Measurements from ENCODE around the gene MMP15. TPM values are rescaled to one million over a fixed set of nuclear protein-coding genes. Genes with fewer than 3 reads are reported as not detected.

The MMP15 gene
- total and polyA plus RNA-seq, 2 of the 4 experiments (the other 2 are of a cell fraction): 0.18 to 0.56 TPM

- H2BK15ac ChIP-seq (ENCODE audit: low read depth, low read length): no peak overlapping the region
- H4K20me1 ChIP-seq (ENCODE audit: insufficient read depth, low read length): peaks cover 23% of the 10 kb centered on the region
- H2AK5ac ChIP-seq (ENCODE audit: low read depth, low read length): no peak overlapping the region
- H3K4me3 ChIP-seq (ENCODE audit: insufficient read depth, low read depth, low read length): no peak overlapping the region
- peaks cover 34% of the 10 kb centered on the region; the same call in 1 of the 2 replicates for H3K36me3 ChIP-seq (ENCODE audit: control insufficient read depth, insufficient read depth, low read length)
- no peak overlapping the region for H2BK5ac ChIP-seq (ENCODE audit: low read depth, low read length, poor library complexity, severe bottlenecking)
- H3K27me3 ChIP-seq (ENCODE audit: control insufficient read depth, insufficient read depth, low read length): no peaks in the 10 kb centered on the region
- no peak overlapping the region for H3K23ac ChIP-seq (ENCODE audit: low read depth, low read length)
- H4K91ac ChIP-seq (ENCODE audit: insufficient read depth, low read depth, low read length): no peak overlapping the region
- H3K9ac ChIP-seq (ENCODE audit: low read depth, low read length): no peak overlapping the region
- ATAC-seq (ENCODE audit: low read depth) (no peak), DNase-seq (no peak)
- H3K4ac ChIP-seq (ENCODE audit: low read depth, low read length): no peak overlapping the region
- H3K27ac ChIP-seq (ENCODE audit: insufficient read depth, low read length): no peak overlapping the region
- no peaks in the 10 kb centered on the region for H3K9me3 ChIP-seq (ENCODE audit: control insufficient read depth, insufficient read depth, low read length)
- H4K8ac ChIP-seq (ENCODE audit: low read depth in 2 of 2, low read length in 2 of 2): no peak overlapping the region
- TF ChIP-seq CTCF (conservative IDR thresholded peaks at IDR 0.05; ENCODE audit: low read depth, low read length) (no peak), POLR2A (IDR thresholded peaks at IDR 0.05; ENCODE audit: low read depth, low read length) (no peak), RCOR1 (IDR thresholded peaks at IDR 0.05; ENCODE audit: insufficient replicate concordance, low read length) (no peak), MAZ (IDR thresholded peaks at IDR 0.05; ENCODE audit: borderline replicate concordance, low read depth, low read length) (no peak), RAD21 (IDR thresholded peaks at IDR 0.05; ENCODE audit: low read length) (no peak), ELK1 (IDR thresholded peaks at IDR 0.05; ENCODE audit: borderline replicate concordance, low read depth, low read length) (no peak), RFX5 (IDR thresholded peaks at IDR 0.05; ENCODE audit: low read depth, low read length) (no peak), FOS (IDR thresholded peaks at IDR 0.05; ENCODE audit: low read depth, low read length) (no peak), BHLHE40 (IDR thresholded peaks at IDR 0.05; ENCODE audit: low read depth, low read length) (no peak), USF2 (IDR thresholded peaks at IDR 0.05; ENCODE audit: low read depth, low read length) (no peak), MXI1 (IDR thresholded peaks at IDR 0.05; ENCODE audit: borderline replicate concordance, low read depth, low read length) (no peak), CHD1 (IDR thresholded peaks at IDR 0.05; ENCODE audit: low read depth, low read length) (no peak), MAFK (IDR thresholded peaks at IDR 0.05; ENCODE audit: low read depth, low read length) (no peak), SMC3 (IDR thresholded peaks at IDR 0.05; ENCODE audit: low read depth, low read length) (no peak), NFE2L2 (IDR thresholded peaks at IDR 0.05; ENCODE audit: low read depth, low read length) (no peak), CEBPB (IDR thresholded peaks at IDR 0.05; ENCODE audit: low read depth, low read length) (no peak)
- no peak overlapping the region for H2BK120ac ChIP-seq (ENCODE audit: low read depth, low read length)
- no peak overlapping the region for H3K18ac ChIP-seq (ENCODE audit: low read depth, low read length)
- intact Hi-C loops (cut with micrococcal nuclease) (no loop called here), in situ Hi-C loops (cut with MboI; ENCODE audit: low sequenced_read_pairs) (no loop called here), dilution Hi-C loops (cut with HindIII; ENCODE audit: low sequenced_read_pairs, unreplicated experiment) (no loop called here)
- H2BK20ac ChIP-seq (ENCODE audit: low read depth, low read length): no peak overlapping the region
- ChIA-PET POLR2A (ENCODE audit: unreplicated experiment) (no interaction called here), CTCF (no interaction called here)
- BruUV-seq (replicated peaks): no TSS peak
- H3K9me1 ChIP-seq (ENCODE audit: insufficient read depth, low read length): peaks cover 11% of the 10 kb centered on the region; the same call in 1 of the 2 replicates
- no peak overlapping the region for H3K14ac ChIP-seq (replicated peaks; ENCODE audit: low read depth, low read length)
- H3K56ac ChIP-seq (ENCODE audit: extremely low read depth, insufficient read depth, low read length): no peak overlapping the region
- H4K5ac ChIP-seq (ENCODE audit: low read depth, low read length): no peak overlapping the region
- H3K4me1 ChIP-seq (ENCODE audit: control insufficient read depth, insufficient read depth, low read length): peaks cover 12% of the 10 kb centered on the region
- H3K4me2 ChIP-seq (ENCODE audit: low read depth, low read length): no peak overlapping the region
- peaks cover 15 to 53% of the 10 kb centered on the region in 2 experiments for H3K79me1 ChIP-seq (ENCODE audit: low read depth in 1 of 2, low read length in 2 of 2)
- H2AK9ac ChIP-seq (replicated peaks; ENCODE audit: low read depth, low read length, poor library complexity): no peak overlapping the region
- WGBS, 2 experiments (ENCODE audit: extremely low coverage in 2 of 2, insufficient read length in 1 of 2): 97% methylated on average over 34 of the region's 35 CpGs; no CpG with 5 or more reads in 1 of the 2 experiments
- H2AFZ ChIP-seq (replicated peaks; ENCODE audit: low read length, poor library complexity): no peak overlapping the region
Observed at GRCh38 chr16:57997176-57997527, 28.4 kb upstream of the MMP15 start.

All from IMR-90 (cell line).